H9 (cell line): ENCODE measurements around the gene BCL2L2. TPM values are rescaled to one million over a fixed set of nuclear protein-coding genes. Genes with fewer than 3 reads are reported as not detected.

Source experiments
- DNase-seq: peaks from one replicate; pipeline ENCODE4 v3.0.0-alpha.2; 2017
- H2AFZ ChIP-seq: one replicate; pipeline ENCODE4 v1.6.1; 2013; ENCODE audit warnings: mild to moderate bottlenecking, low read length, control low read depth, moderate library complexity
- H2AK5ac ChIP-seq: 2 replicates; pipeline ENCODE4 v1.6.1; 2013; ENCODE audit warnings: low read length, control low read depth, mixed read lengths; ENCODE audit not compliant: insufficient read length
- H2BK120ac ChIP-seq: one replicate; pipeline ENCODE4 v1.6.1; 2013; ENCODE audit warnings: low read depth, mild to moderate bottlenecking, low read length, control low read depth, inconsistent platforms; ENCODE audit not compliant: poor library complexity, severe bottlenecking
- H2BK12ac ChIP-seq: 2 replicates; pipeline ENCODE4 v1.6.1; 2013; ENCODE audit warnings: low read length, control low read depth, mixed read lengths, low read depth; ENCODE audit not compliant: insufficient read length
- H2BK15ac ChIP-seq: 2 replicates; pipeline ENCODE4 v1.6.1; 2013; ENCODE audit warnings: low read depth, low read length, control low read depth
- H2BK20ac ChIP-seq: one replicate; pipeline ENCODE4 v1.6.1; 2013; ENCODE audit warnings: low read depth, mild to moderate bottlenecking, low read length, control low read depth, inconsistent platforms; ENCODE audit not compliant: poor library complexity, severe bottlenecking
- H2BK5ac ChIP-seq: 2 replicates; pipeline ENCODE4 v1.6.1; 2013; ENCODE audit warnings: low read length, control low read depth, mixed read lengths; ENCODE audit not compliant: insufficient read length
- H3K14ac ChIP-seq: 2 replicates; pipeline ENCODE4 v1.6.1; 2013; ENCODE audit warnings: low read length, control low read depth; ENCODE audit not compliant: insufficient read depth
- H3K18ac ChIP-seq: 2 replicates; pipeline ENCODE4 v1.6.1; 2013; ENCODE audit warnings: low read depth, mild to moderate bottlenecking, mixed read lengths, low read length, control low read depth; ENCODE audit not compliant: insufficient read length
- H3K23ac ChIP-seq: 2 replicates; pipeline ENCODE4 v1.6.1; 2013; ENCODE audit warnings: low read length, control low read depth, mixed read lengths, low read depth; ENCODE audit not compliant: insufficient read length
- H3K23me2 ChIP-seq: 2 replicates; pipeline ENCODE4 v1.6.1; 2013; ENCODE audit warnings: low read depth, mild to moderate bottlenecking, mixed read lengths, low read length, control low read depth; ENCODE audit not compliant: insufficient read length, poor library complexity, severe bottlenecking
- H3K27ac ChIP-seq: 2 replicates; pipeline ENCODE4 v1.5.1; 2013; ENCODE audit warnings: low read length, control low read depth, mixed read lengths, low read depth; ENCODE audit not compliant: insufficient read length
- H3K27me3 ChIP-seq: 2 replicates; pipeline ENCODE4 v1.6.1; 2013; ENCODE audit warnings: low read length, control low read depth, inconsistent platforms; ENCODE audit not compliant: insufficient read depth
- H3K4ac ChIP-seq: 2 replicates; pipeline ENCODE4 v1.6.1; 2013; ENCODE audit warnings: low read depth, mild to moderate bottlenecking, control low read depth, inconsistent platforms, low read length, moderate library complexity
- H3K4me1 ChIP-seq: 2 replicates; pipeline ENCODE4 v1.6.1; 2013; ENCODE audit warnings: low read length, control low read depth, inconsistent platforms; ENCODE audit not compliant: insufficient read depth
- H3K4me2 ChIP-seq: 2 replicates; pipeline ENCODE4 v1.6.1; 2013; ENCODE audit warnings: low read length, control low read depth, mixed read lengths; ENCODE audit not compliant: insufficient read length, insufficient read depth
- H3K56ac ChIP-seq: 2 replicates; pipeline ENCODE4 v1.6.1; 2013; ENCODE audit warnings: low read depth, mild to moderate bottlenecking, mixed read lengths, low read length, control low read depth; ENCODE audit not compliant: insufficient read length
- H3K79me1 ChIP-seq: 2 replicates; pipeline ENCODE4 v1.6.1; 2013; ENCODE audit warnings: low read depth, mild to moderate bottlenecking, moderate library complexity, low read length, control low read depth, inconsistent platforms; ENCODE audit not compliant: insufficient read depth, poor library complexity, severe bottlenecking
- H3K79me2 ChIP-seq: 2 replicates; pipeline ENCODE4 v1.6.1; 2013; ENCODE audit warnings: low read length, control low read depth, inconsistent platforms; ENCODE audit not compliant: insufficient read depth
- H3K9ac ChIP-seq: 2 replicates; pipeline ENCODE4 v1.6.1; 2013; ENCODE audit warnings: low read length, control low read depth, mixed read lengths; ENCODE audit not compliant: insufficient read length; ENCODE audit errors: extremely low read depth
- H3K9me3 ChIP-seq: one replicate; pipeline ENCODE4 v1.6.1; 2013; ENCODE audit warnings: low read depth, low read length, inconsistent platforms; ENCODE audit not compliant: control insufficient read depth
- H3T11ph ChIP-seq: one replicate; pipeline ENCODE4 v1.6.1; 2013; ENCODE audit warnings: mild to moderate bottlenecking, low read length, control low read depth, inconsistent platforms
- H4K20me1 ChIP-seq: one replicate; pipeline ENCODE4 v1.6.1; 2013; ENCODE audit not compliant: control insufficient read depth, insufficient read length, insufficient read depth
- H4K5ac ChIP-seq: 2 replicates; pipeline ENCODE4 v1.6.1; 2013; ENCODE audit warnings: low read depth, mild to moderate bottlenecking, mixed read lengths, low read length, control low read depth; ENCODE audit not compliant: insufficient read length
- H4K8ac ChIP-seq: replicated peaks from 2 replicates; pipeline ENCODE4 v1.6.1; 2013; ENCODE audit warnings: low read length, control low read depth, mixed read lengths, low read depth; ENCODE audit not compliant: insufficient read length
- H4K91ac ChIP-seq: 2 replicates; pipeline ENCODE4 v1.6.1; 2013; ENCODE audit warnings: low read depth, mild to moderate bottlenecking, moderate library complexity, mixed read lengths, low read length, control low read depth; ENCODE audit not compliant: insufficient read length
- H3K27ac Mint-ChIP-seq, 3 experiments: 2 replicates in 2 of 3; 3 replicates in 1 of 3; pipeline ENCODE4 v1.8.0; 2020 to 2021; ENCODE audit warnings: mixed read lengths in 3 of 3, mild to moderate bottlenecking in 1 of 3, moderate library complexity in 1 of 3
- H3K27me3 Mint-ChIP-seq: 2 replicates; pipeline ENCODE4 v1.8.0; 2021; ENCODE audit warnings: low read depth, mild to moderate bottlenecking, moderate library complexity, mixed read lengths
- H3K36me3 Mint-ChIP-seq, 3 experiments: 2 replicates in 2 of 3; 3 replicates in 1 of 3; pipeline ENCODE4 v1.8.0; 2020 to 2021; ENCODE audit warnings: low read depth in 3 of 3, mixed read lengths in 3 of 3; ENCODE audit not compliant: insufficient read depth in 1 of 3
- H3K4me1 Mint-ChIP-seq, 2 experiments: 2 replicates each; pipeline ENCODE4 v1.8.0; 2020; ENCODE audit warnings: mixed read lengths in 2 of 2
- H3K4me3 Mint-ChIP-seq, 2 experiments: 2 replicates in 1 of 2; 3 replicates in 1 of 2; pipeline ENCODE4 v1.8.0; 2020 to 2021; ENCODE audit warnings: mild to moderate bottlenecking in 2 of 2, mixed read lengths in 2 of 2, moderate library complexity in 1 of 2
- H3K9me3 Mint-ChIP-seq, 2 experiments: 2 replicates in 1 of 2; 3 replicates in 1 of 2; pipeline ENCODE4 v1.8.0; 2020; ENCODE audit warnings: mild to moderate bottlenecking in 2 of 2, mixed read lengths in 2 of 2, moderate library complexity in 1 of 2
- WGBS: extraction: QIAGEN DNeasy Blood & Tissue Kit; methylation state at CpG from one replicate; pipeline ENCODE4 v1.1.7; 2013; ENCODE audit warnings: missing lambda C conversion rate, low lambda C conversion rate, mixed read lengths; ENCODE audit not compliant: insufficient read length; ENCODE audit errors: extremely low coverage; 5-methylcytosine and 5-hydroxymethylcytosine counted together
- total RNA-seq: library from RNA; stranded (reverse); gene quantifications from 2 replicates; pipeline ENCODE4 v1.2.1, GENCODE V29; 2021
- TF ChIP-seq, protein P1 (sequence below): fragments of 200-600 bp; sonication (generic); conservative IDR thresholded peaks from 3 replicates; pipeline ENCODE4 v1.8.0; 2021; ENCODE audit warnings: antibody characterized with exemption, mild to moderate bottlenecking

The BCL2L2 gene
- total RNA-seq, 1 experiment from 2014 or later = 8.4 TPM

DNA sequence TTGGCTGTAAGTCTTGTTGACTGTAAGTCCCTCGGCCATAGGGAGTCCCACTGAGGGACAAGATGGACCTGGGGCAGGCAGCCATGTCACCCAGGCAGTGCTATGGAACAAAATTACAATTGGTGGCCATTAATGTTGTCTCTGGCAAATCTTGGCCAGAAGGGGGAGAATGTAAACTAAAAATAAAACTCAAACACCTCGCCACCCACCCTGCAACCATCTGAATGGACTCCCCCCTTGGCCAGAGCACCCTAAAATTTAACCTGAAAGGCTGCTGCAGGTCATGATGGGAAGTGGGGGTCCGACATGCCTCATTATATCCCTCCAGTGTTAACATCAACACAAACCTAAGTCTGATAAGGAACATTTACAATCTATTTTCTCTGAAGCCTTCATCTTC is 37.8 kb downstream of the BCL2L2 start:
- Histone ChIP-seq H2AFZ (no peak overlapping the region), H2BK20ac (no peak overlapping the region), H3K9ac (no peak overlapping the region), H4K8ac (no peak overlapping the region), H3K4me2 (no peak overlapping the region), H2BK5ac (no peak overlapping the region), H3K56ac (no peak overlapping the region), H3K4ac (no peak overlapping the region), H2BK120ac (no peak overlapping the region), H3K27ac (no peak overlapping the region), H3K27me3 (no peaks in the 10 kb centered on the region), H2AK5ac (no peak overlapping the region), H3T11ph (no peak overlapping the region), H3K4me1 (no peaks in the 10 kb centered on the region; the same call in 1 of the 2 replicates), H3K14ac (no peak overlapping the region), H2BK12ac (no peak overlapping the region), H4K91ac (no peak overlapping the region), H2BK15ac (no peak overlapping the region), H3K23ac (no peak overlapping the region), H3K79me1 (no peaks in the 10 kb centered on the region), H3K18ac (no peak overlapping the region), H3K9me3 (no peaks in the 10 kb centered on the region), H3K23me2 (no peaks in the 10 kb centered on the region), H4K20me1 (no peaks in the 10 kb centered on the region), H4K5ac (no peak overlapping the region), H3K79me2 (no peaks in the 10 kb centered on the region)
- peaks cover 18 to 19% of the 10 kb centered on the region in 2 experiments for H3K4me1 Mint-ChIP-seq
- H3K27me3 Mint-ChIP-seq = peaks cover 2% of the 10 kb centered on the region
- peaks cover 4 to 24% (median 18%) of the 10 kb centered on the region in 3 experiments; a peak in 6 of 7 replicates for H3K36me3 Mint-ChIP-seq
- H3K9me3 Mint-ChIP-seq = peaks cover 20 to 22% of the 10 kb centered on the region in 2 experiments
- DNase-seq = no peak
- H3K4me3 Mint-ChIP-seq = no peak overlapping the region; a peak in 1 of 5 replicates
- no peak overlapping the region; a peak in 1 of 7 replicates for H3K27ac Mint-ChIP-seq
- WGBS = no CpG with 5 or more reads among the region's 3 CpGs
- TF ChIP-seq, protein P1, sequence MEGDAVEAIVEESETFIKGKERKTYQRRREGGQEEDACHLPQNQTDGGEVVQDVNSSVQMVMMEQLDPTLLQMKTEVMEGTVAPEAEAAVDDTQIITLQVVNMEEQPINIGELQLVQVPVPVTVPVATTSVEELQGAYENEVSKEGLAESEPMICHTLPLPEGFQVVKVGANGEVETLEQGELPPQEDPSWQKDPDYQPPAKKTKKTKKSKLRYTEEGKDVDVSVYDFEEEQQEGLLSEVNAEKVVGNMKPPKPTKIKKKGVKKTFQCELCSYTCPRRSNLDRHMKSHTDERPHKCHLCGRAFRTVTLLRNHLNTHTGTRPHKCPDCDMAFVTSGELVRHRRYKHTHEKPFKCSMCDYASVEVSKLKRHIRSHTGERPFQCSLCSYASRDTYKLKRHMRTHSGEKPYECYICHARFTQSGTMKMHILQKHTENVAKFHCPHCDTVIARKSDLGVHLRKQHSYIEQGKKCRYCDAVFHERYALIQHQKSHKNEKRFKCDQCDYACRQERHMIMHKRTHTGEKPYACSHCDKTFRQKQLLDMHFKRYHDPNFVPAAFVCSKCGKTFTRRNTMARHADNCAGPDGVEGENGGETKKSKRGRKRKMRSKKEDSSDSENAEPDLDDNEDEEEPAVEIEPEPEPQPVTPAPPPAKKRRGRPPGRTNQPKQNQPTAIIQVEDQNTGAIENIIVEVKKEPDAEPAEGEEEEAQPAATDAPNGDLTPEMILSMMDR = 0 out of 3 replicates have a peak, but pooled peaks have one; percentile 22
